ENCODE measurements around the gene SLC11A1. TPM values are rescaled to one million over a fixed set of nuclear protein-coding genes. Genes with fewer than 3 reads are reported as not detected.
A peak's percentile ranks its signal among the peaks of the same experiment; 100 is the strongest.

Gene SLC11A1
- total and polyA plus RNA-seq, 2 experiments from 2014 or later, result 0.60 to 0.74 TPM

DNA sequence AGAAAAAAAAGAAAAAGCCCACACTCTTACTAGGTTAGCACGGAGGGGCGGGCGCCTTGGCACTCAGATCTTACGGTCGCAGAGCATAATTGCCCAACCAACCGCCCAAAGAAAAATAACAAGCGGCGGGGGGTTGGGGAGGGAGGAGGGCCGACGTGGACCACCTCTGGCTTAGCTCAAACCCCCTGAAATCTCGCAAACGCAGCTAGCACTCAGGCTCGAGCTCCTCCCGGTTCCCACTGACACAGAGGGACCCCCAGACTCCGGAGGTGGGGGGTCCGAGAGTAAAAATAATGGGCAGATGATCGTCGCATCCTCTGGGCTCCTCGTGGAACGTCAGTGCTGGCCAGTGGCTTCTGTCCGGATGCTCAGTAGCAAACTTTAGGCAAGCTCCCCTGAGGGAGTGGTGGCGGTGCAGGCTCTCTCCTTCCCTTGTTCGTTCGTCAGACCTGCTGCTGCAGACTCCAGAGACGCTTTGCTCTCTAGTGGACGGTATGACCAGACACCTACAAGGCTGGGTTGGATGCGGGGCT, 13.4 kb upstream of the SLC11A1 start:
- H3K9me3 ChIP-seq (ENCODE audit: low read depth), result no peaks in the 10 kb centered on the region
- H3K4me1 ChIP-seq (ENCODE audit: insufficient read depth), result no peaks in the 10 kb centered on the region
- peak overlapping the region; percentile 76 for H3K4me2 ChIP-seq
- no peaks in the 10 kb centered on the region for H3K79me2 ChIP-seq
- peak overlapping the region; percentile 32 for H3K27ac ChIP-seq
- no peaks in the 10 kb centered on the region for H3K27me3 ChIP-seq
- H3K9me2 ChIP-seq (replicated peaks; ENCODE audit: insufficient read depth), result no peaks in the 10 kb centered on the region
- H3K4me3 ChIP-seq, result no peak overlapping the region
- no peaks in the 10 kb centered on the region for H3K36me3 ChIP-seq (replicated peaks; ENCODE audit: insufficient read depth, low read depth)
- TF ChIP-seq CTCF (IDR thresholded peaks at IDR 0.05; ENCODE audit: poor library complexity) (no peak), EZH2 (IDR thresholded peaks at IDR 0.05; ENCODE audit: borderline replicate concordance) (no peak), EZH2phosphoT487 (IDR thresholded peaks at IDR 0.05; ENCODE audit: low read depth, severe bottlenecking, unreplicated experiment) (no peak)
- no peak overlapping the region for H2AFZ ChIP-seq
- no peaks in the 10 kb centered on the region for H4K20me1 ChIP-seq (ENCODE audit: insufficient read depth, poor library complexity, severe bottlenecking)
- no peak for DNase-seq (ENCODE audit: low spot score)
- WGBS (ENCODE audit: low lambda C conversion rate, missing lambda C conversion rate), result 42% methylated on average over 20 of the region's 27 CpGs

DNA sequence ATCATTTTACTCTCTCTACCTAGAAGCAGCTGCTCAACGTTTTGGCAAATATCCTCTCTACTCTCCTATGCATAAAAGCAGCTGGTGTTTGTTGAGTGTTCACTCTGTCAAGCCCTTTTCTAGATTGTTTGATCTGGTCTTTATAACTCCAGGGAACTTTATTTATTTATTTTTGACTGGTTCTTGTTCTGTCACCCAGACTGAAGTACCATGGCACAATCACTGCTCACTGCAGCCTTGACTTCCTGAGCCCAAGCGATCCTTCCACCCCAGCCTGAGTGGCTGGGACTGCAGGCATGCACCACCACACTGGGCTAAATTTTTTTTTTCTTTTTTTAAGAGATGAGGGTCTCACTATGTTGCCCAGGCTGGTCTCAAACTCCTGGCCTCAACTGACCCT, 12.7 kb upstream of the SLC11A1 start:
- H3K9me3 ChIP-seq (ENCODE audit: low read depth), result no peaks in the 10 kb centered on the region
- peak overlapping the region; percentile 76 for H3K4me2 ChIP-seq
- no peaks in the 10 kb centered on the region for H3K9me2 ChIP-seq (replicated peaks; ENCODE audit: insufficient read depth)
- no peaks in the 10 kb centered on the region for H3K4me1 ChIP-seq (ENCODE audit: insufficient read depth)
- H2AFZ ChIP-seq, result no peak overlapping the region
- H3K27ac ChIP-seq, result peak overlapping the region; percentile 32
- no peaks in the 10 kb centered on the region for H3K27me3 ChIP-seq
- no peak for DNase-seq (ENCODE audit: low spot score)
- TF ChIP-seq CTCF (IDR thresholded peaks at IDR 0.05; ENCODE audit: poor library complexity) (no peak), EZH2 (IDR thresholded peaks at IDR 0.05; ENCODE audit: borderline replicate concordance) (no peak), EZH2phosphoT487 (IDR thresholded peaks at IDR 0.05; ENCODE audit: low read depth, severe bottlenecking, unreplicated experiment) (no peak)
- no peaks in the 10 kb centered on the region for H4K20me1 ChIP-seq (ENCODE audit: insufficient read depth, poor library complexity, severe bottlenecking)
- H3K36me3 ChIP-seq (replicated peaks; ENCODE audit: insufficient read depth, low read depth), result no peaks in the 10 kb centered on the region
- no peaks in the 10 kb centered on the region for H3K79me2 ChIP-seq
- no peak overlapping the region for H3K4me3 ChIP-seq
- WGBS (ENCODE audit: low lambda C conversion rate, missing lambda C conversion rate), result 61% methylated on average over 2 of the region's 2 CpGs

DNA sequence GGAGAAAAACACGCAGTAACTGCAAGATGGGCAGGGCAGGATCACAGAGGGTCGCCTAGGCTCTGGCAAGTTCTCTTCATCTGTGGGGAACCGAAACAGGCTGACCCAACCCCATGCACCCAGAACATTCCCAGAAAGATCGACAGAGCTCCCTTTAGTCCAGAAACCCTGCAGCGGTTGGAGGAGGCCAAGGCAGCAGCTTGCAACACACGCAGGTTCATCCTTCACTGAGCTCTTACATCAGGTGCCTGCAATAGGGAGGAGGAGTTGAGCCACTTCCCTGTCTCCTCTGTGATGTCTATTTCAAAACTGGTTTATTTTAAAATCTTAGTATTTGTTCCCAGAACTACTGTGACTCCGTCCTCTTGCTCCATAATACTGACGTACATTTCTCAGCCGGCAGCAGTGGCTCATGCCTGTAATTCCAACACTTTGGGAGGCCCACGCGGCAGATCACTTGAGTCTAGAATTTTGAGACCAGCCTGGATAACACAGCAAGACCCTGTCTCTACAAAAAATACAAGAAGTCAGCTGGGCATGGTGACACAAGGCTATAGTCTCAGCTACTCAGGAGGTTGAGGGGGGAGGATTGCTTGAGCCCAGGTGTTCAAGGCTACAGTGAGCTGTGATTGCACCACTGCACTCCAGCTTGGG, 11.5 kb upstream of the SLC11A1 start:
- Histone ChIP-seq H3K9me2 (replicated peaks; ENCODE audit: insufficient read depth) (no peaks in the 10 kb centered on the region), H3K4me1 (ENCODE audit: insufficient read depth) (no peaks in the 10 kb centered on the region), H3K4me2 (no peak overlapping the region), H3K27ac (peak overlapping the region; percentile 69), H3K36me3 (replicated peaks; ENCODE audit: insufficient read depth, low read depth) (no peaks in the 10 kb centered on the region), H3K27me3 (no peaks in the 10 kb centered on the region), H4K20me1 (ENCODE audit: insufficient read depth, poor library complexity, severe bottlenecking) (no peaks in the 10 kb centered on the region), H3K4me3 (no peak overlapping the region), H3K79me2 (no peaks in the 10 kb centered on the region), H2AFZ (no peak overlapping the region), H3K9me3 (ENCODE audit: low read depth) (no peaks in the 10 kb centered on the region)
- peak; percentile 58 for DNase-seq (ENCODE audit: low spot score)
- TF ChIP-seq EZH2 (IDR thresholded peaks at IDR 0.05; ENCODE audit: borderline replicate concordance) (no peak), EZH2phosphoT487 (IDR thresholded peaks at IDR 0.05; ENCODE audit: low read depth, severe bottlenecking, unreplicated experiment) (no peak), CTCF (IDR thresholded peaks at IDR 0.05; ENCODE audit: poor library complexity) (no peak)
- 65% methylated on average over 11 of the region's 11 CpGs for WGBS (ENCODE audit: low lambda C conversion rate, missing lambda C conversion rate)
